ENCODE measurements around the gene MAP4K3.

The MAP4K3 gene

GRCh38 chr2:39445934-39446333 is 8.8 kb upstream of the MAP4K3 start:
- no peak for DNase-seq (ENCODE audit: low read depth in 2 of 2)

- DNase-seq (ENCODE audit: low read depth in 2 of 2): no peak
Measured at GRCh38 chr2:39443009-39443408, 5.9 kb upstream of the MAP4K3 start.

GRCh38 chr2:39437522-39438296 is 624 bp upstream of the MAP4K3 start:
- no peak for DNase-seq (ENCODE audit: low read depth in 2 of 2)

- no peak for DNase-seq (ENCODE audit: low read depth in 2 of 2)
Measured at GRCh38 chr2:39435741-39436591, 1.1 kb downstream of the MAP4K3 start.

GRCh38 chr2:39435234-39435633 is 1.9 kb downstream of the MAP4K3 start:
- DNase-seq (ENCODE audit: low read depth in 2 of 2): no peak

- no peak for DNase-seq (ENCODE audit: low read depth in 2 of 2)
Measured at GRCh38 chr2:39434233-39434897, 2.7 kb downstream of the MAP4K3 start.

GRCh38 chr2:39433586-39434195 is 3.4 kb downstream of the MAP4K3 start:
- DNase-seq (ENCODE audit: low read depth in 2 of 2): no peak

- no peak for DNase-seq (ENCODE audit: low read depth in 2 of 2)
Measured at GRCh38 chr2:39432701-39433100, 4.4 kb downstream of the MAP4K3 start.

- no peak for DNase-seq (ENCODE audit: low read depth in 2 of 2)
Measured at GRCh38 chr2:39431592-39432316, 5.3 kb downstream of the MAP4K3 start.

GRCh38 chr2:39429746-39430145 is 7.3 kb downstream of the MAP4K3 start:
- no peak for DNase-seq (ENCODE audit: low read depth in 2 of 2)

- DNase-seq (ENCODE audit: low read depth in 2 of 2): no peak
Measured at GRCh38 chr2:39424951-39425350, 12.1 kb downstream of the MAP4K3 start.

- DNase-seq (ENCODE audit: low read depth in 2 of 2): no peak
Measured at GRCh38 chr2:39422700-39423099, 14.4 kb downstream of the MAP4K3 start.

- DNase-seq (ENCODE audit: low read depth in 2 of 2): no peak
Measured at GRCh38 chr2:39421354-39421753, 15.7 kb downstream of the MAP4K3 start.

- DNase-seq (ENCODE audit: low read depth in 2 of 2): no peak
Measured at GRCh38 chr2:39419282-39420223, 17.5 kb downstream of the MAP4K3 start.

- DNase-seq (ENCODE audit: low read depth in 2 of 2): no peak
Measured at GRCh38 chr2:39418491-39418890, 18.6 kb downstream of the MAP4K3 start.

- peak; percentile 82 to 84 for DNase-seq (ENCODE audit: low read depth in 2 of 2)
Measured at GRCh38 chr2:39416140-39416539, 20.9 kb downstream of the MAP4K3 start.

GRCh38 chr2:39413063-39413737 is 23.9 kb downstream of the MAP4K3 start:
- DNase-seq (ENCODE audit: low read depth in 2 of 2): no peak

- DNase-seq (ENCODE audit: low read depth in 2 of 2): peak; percentile 43 to 53
Measured at GRCh38 chr2:39411181-39411944, 25.7 kb downstream of the MAP4K3 start.

Measured in fibroblast of skin of left biceps (primary cell).